HG02642 (cell line): ENCODE results near the gene YWHAG.

ENCODE experiments used
- ATAC-seq: cut with Tn5 transposase; IDR thresholded peaks from one replicate; pipeline ENCODE4 v1.9.1; 2021; ENCODE audit warnings: mild to moderate bottlenecking; ENCODE audit not compliant: unreplicated experiment, poor library complexity

The YWHAG gene

DNA sequence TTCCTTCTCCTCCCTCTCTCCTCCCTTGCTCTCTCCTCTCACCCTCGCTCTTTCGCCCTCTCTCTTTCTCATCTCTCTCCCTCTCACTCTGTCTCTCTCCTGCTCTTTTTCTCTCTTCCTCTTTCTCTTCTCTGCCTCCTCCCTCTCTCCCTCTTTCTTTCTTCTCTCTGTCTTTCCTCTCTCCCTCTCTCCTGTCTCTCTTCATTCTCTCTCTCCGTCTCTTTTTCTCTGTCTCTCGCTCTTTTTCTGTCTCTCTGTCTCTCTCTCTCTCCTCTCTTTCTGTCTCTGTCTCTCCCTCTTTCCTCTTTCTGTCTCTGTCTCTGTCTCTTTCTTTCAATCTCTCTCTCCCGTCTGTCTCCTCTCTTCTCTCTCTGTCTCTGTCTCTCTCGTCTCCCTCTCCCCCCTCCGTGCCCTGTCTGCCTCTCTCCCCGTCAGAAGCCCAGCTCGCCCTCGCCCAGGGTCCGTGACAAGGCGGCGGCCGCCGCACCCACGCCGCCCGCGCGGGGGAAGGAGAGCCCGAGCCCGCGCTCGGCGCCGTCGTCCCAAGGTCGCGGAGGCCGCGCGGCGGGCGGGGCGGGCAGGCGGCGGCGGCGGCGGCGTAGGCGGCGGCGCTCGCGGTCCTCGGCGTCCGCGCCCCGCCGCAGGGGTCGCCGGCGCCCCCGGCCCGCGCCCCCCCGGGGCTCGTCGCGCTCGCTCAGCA, 77.6 kb downstream of the YWHAG start:
- no peak for ATAC-seq

DNA sequence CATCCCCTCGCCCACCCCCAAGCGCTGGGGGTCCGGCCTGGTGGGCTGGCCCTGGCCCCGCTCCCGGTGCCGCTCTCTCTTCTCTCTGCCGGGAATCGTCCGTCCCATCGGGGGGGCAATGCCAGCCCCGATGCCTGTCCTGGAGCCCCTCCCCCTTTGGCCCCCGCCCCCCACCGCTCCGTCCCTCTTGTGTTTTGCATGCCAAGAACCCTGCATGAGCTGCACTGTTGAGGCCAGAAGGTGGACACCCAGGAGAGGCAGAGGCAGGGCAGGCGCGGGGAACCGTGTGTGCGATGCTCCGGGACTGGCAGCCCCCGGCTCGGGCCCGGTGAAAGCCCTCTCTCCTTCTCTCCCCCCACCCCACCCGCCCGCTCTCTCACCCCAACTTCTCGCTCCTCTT, 78.4 kb downstream of the YWHAG start:
- no peak for ATAC-seq

- ATAC-seq: no peak
These were observed 80.3 kb downstream of the YWHAG start for GRCh38 chr7:76278540-76278939.
